A549 (cell line): Measurements from ENCODE around the gene COL16A1. TPM values are rescaled to one million over a fixed set of nuclear protein-coding genes. Genes with fewer than 3 reads are reported as not detected.

Source experiments
- polyA plus RNA-seq, 4 experiments: library from polyadenylated mRNA; depleted of rRNA in 3 of 4; stranded (reverse); fragments of >200 nt; fragmentation: RNase III in 1 of 4; extraction: RNeasy Plus Mini Kit Qiagen cat#74134 plus additional on column Dnase treatment in 1 of 4; gene quantifications; 2 replicates in 3 of 4; 3 replicates in 1 of 4; pipeline ENCODE4 v1.2.3, GENCODE V29; 2011 to 2017

COL16A1 gene
- polyA plus RNA-seq, 2 of the 4 experiments (the other 2 are of a cell fraction) = 1.4 to 8.1 TPM

Other genes with a start within 250 kb of the COL16A1 start
- gene TINAGL1, start 127.5 kb downstream of the COL16A1 start, polyA plus RNA-seq (2011; rRNA removed) = 0.09 and 0.22 TPM in 2 replicates
- gene TINAGL1, start 127.5 kb downstream of the COL16A1 start, polyA plus RNA-seq (2017; fragmentation: RNase III; extraction: RNeasy Plus Mini Kit Qiagen cat#74134 plus additional on column Dnase treatment) = 0.88 to 1.2 TPM (median 1.1 TPM) in 3 replicates
- not detected in 2 replicates for gene HCRTR1, start 86.3 kb downstream of the COL16A1 start, polyA plus RNA-seq (2011; rRNA removed)
- not detected in 3 replicates for gene HCRTR1, start 86.3 kb downstream of the COL16A1 start, polyA plus RNA-seq (2017; fragmentation: RNase III; extraction: RNeasy Plus Mini Kit Qiagen cat#74134 plus additional on column Dnase treatment)
- 47.6 and 62.9 TPM in 2 replicates for gene PEF1, start 59.1 kb downstream of the COL16A1 start, polyA plus RNA-seq (2011; rRNA removed)
- gene PEF1, start 59.1 kb downstream of the COL16A1 start, polyA plus RNA-seq (2017; fragmentation: RNase III; extraction: RNeasy Plus Mini Kit Qiagen cat#74134 plus additional on column Dnase treatment) = 37.3 to 38.5 TPM (median 38.3 TPM) in 3 replicates
- 2.3 and 2.7 TPM in 2 replicates for gene ADGRB2, start 60.3 kb upstream of the COL16A1 start, polyA plus RNA-seq (2011; rRNA removed)
- 6.3 to 7.0 TPM (median 6.6 TPM) in 3 replicates for gene ADGRB2, start 60.3 kb upstream of the COL16A1 start, polyA plus RNA-seq (2017; fragmentation: RNase III; extraction: RNeasy Plus Mini Kit Qiagen cat#74134 plus additional on column Dnase treatment)
- 0.98 and 1.2 TPM in 2 replicates for gene SPOCD1, start 112.0 kb upstream of the COL16A1 start, polyA plus RNA-seq (2011; rRNA removed)
- gene SPOCD1, start 112.0 kb upstream of the COL16A1 start, polyA plus RNA-seq (2017; fragmentation: RNase III; extraction: RNeasy Plus Mini Kit Qiagen cat#74134 plus additional on column Dnase treatment) = 4.8 to 6.4 TPM (median 5.5 TPM) in 3 replicates
- gene PTP4A2, start 234.4 kb upstream of the COL16A1 start, polyA plus RNA-seq (2011; rRNA removed) = 504 and 563 TPM in 2 replicates
- gene PTP4A2, start 234.4 kb upstream of the COL16A1 start, polyA plus RNA-seq (2017; fragmentation: RNase III; extraction: RNeasy Plus Mini Kit Qiagen cat#74134 plus additional on column Dnase treatment) = 234 to 263 TPM (median 246 TPM) in 3 replicates